Measurements from ENCODE around the gene IFTAP.

IFTAP gene

DNA sequence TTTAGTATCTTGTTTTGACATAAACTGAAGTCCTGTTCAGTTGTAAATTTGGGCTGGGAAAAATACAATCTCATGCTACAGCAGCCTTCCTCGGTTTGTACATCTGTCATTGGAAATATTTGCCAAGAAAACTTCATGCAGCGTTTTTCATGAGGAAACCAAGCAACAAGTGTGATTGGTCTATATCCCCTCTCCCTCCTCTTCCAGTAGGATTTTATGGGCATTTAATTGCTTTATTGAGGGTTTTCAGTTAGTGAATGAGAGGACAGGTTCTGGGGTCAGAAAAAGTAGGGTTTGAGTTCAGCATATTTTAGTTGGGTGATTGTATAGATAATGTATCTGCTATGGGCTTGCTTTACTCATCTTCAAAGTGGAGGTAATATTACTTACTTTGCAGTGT, 93.8 kb downstream of the IFTAP start:
- H3K9ac ChIP-seq (ENCODE audit: low read depth in 1 of 2, low read length in 2 of 2) = no peak overlapping the region
- peaks cover 0 to 3% of the 10 kb centered on the region in 2 donors for H3K4me1 ChIP-seq (ENCODE audit: control insufficient read depth in 2 of 2, insufficient read depth in 2 of 2, low read length in 2 of 2)
- H3K4me3 ChIP-seq (ENCODE audit: low read length in 2 of 2) = no peak overlapping the region
- no peaks in the 10 kb centered on the region for H3K9me3 ChIP-seq (ENCODE audit: control insufficient read depth in 2 of 2, low read length in 2 of 2)
- no peaks in the 10 kb centered on the region for H3K27me3 ChIP-seq (ENCODE audit: control insufficient read depth in 2 of 2, insufficient read depth in 2 of 2, low read length in 2 of 2)
- H3K36me3 ChIP-seq (ENCODE audit: control insufficient read depth in 2 of 2, insufficient read depth in 2 of 2, low read length in 2 of 2) = no peaks in the 10 kb centered on the region
- no peak overlapping the region for H3K27ac ChIP-seq (ENCODE audit: low read depth in 2 of 2, low read length in 2 of 2)

DNA sequence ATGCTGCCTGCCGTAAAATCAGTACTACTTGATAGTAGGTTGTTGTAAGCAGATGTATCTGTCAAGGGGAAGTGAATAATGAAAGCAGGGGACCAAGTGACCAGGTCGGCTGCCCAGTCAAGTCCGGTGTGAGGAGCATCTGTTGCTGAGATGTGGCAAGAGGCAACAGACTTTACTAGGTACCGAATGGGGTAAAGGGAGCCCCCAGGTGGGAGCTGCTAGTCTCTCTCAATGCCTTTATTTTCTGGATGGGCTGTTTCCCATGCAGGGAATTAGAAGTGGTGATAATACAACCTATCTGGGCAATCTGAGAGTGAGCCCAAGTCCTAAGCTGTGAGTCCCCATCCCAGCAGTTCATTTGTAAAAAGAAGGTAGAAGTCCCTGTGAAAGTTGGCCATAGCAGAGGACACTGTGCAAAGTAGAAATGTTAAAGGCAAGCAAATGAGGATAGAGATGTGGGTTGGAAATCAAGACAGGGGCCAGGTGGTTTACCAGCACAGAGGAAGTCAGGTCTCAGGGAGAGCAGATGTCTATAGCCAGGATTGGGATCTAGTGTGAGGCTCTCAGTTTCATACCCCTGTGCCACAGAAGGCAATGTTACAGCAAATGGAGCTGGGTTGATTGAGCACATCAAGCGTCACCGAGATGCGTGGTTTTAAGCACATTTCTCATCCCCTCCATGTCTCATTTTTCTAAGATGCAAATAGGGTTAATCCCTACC, 94.4 kb downstream of the IFTAP start:
- peaks cover 0 to 3% of the 10 kb centered on the region in 2 donors for H3K4me1 ChIP-seq (ENCODE audit: control insufficient read depth in 2 of 2, insufficient read depth in 2 of 2, low read length in 2 of 2)
- H3K9me3 ChIP-seq (ENCODE audit: control insufficient read depth in 2 of 2, low read length in 2 of 2) = no peaks in the 10 kb centered on the region
- H3K27me3 ChIP-seq (ENCODE audit: control insufficient read depth in 2 of 2, insufficient read depth in 2 of 2, low read length in 2 of 2) = no peaks in the 10 kb centered on the region
- no peak overlapping the region for H3K4me3 ChIP-seq (ENCODE audit: low read length in 2 of 2)
- no peak overlapping the region for H3K27ac ChIP-seq (ENCODE audit: low read depth in 2 of 2, low read length in 2 of 2)
- H3K9ac ChIP-seq (ENCODE audit: low read depth in 1 of 2, low read length in 2 of 2) = no peak overlapping the region
- no peaks in the 10 kb centered on the region for H3K36me3 ChIP-seq (ENCODE audit: control insufficient read depth in 2 of 2, insufficient read depth in 2 of 2, low read length in 2 of 2)

GRCh38 chr11:36689442-36689841, 95.1 kb downstream of the IFTAP start:
- no peaks in the 10 kb centered on the region for H3K36me3 ChIP-seq (ENCODE audit: control insufficient read depth in 2 of 2, insufficient read depth in 2 of 2, low read length in 2 of 2)
- peaks cover 0 to 3% of the 10 kb centered on the region in 2 donors for H3K4me1 ChIP-seq (ENCODE audit: control insufficient read depth in 2 of 2, insufficient read depth in 2 of 2, low read length in 2 of 2)
- H3K9ac ChIP-seq (ENCODE audit: low read depth in 1 of 2, low read length in 2 of 2) = no peak overlapping the region
- H3K9me3 ChIP-seq (ENCODE audit: control insufficient read depth in 2 of 2, low read length in 2 of 2) = no peaks in the 10 kb centered on the region
- no peak overlapping the region for H3K27ac ChIP-seq (ENCODE audit: low read depth in 2 of 2, low read length in 2 of 2)
- H3K27me3 ChIP-seq (ENCODE audit: control insufficient read depth in 2 of 2, insufficient read depth in 2 of 2, low read length in 2 of 2) = no peaks in the 10 kb centered on the region
- H3K4me3 ChIP-seq (ENCODE audit: low read length in 2 of 2) = no peak overlapping the region

DNA sequence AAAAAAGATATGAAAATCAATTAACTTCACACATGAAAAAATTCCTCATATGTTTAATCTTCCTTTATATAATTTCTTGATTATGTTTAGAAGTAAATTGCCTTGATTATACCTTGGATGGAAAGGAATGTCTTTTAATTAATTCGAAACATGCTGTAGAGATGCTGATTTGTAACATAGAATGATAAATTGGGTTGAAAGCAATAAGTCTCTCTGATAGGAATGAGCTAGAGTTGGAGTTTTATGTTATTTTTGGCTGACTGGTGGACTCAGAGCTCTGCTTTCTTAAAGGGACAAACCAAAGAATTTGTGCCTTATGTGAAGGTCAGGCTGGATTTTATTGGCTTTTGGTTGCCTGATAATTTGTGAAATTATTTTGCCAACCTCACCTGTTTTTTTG, 98.4 kb downstream of the IFTAP start:
- no peaks in the 10 kb centered on the region for H3K36me3 ChIP-seq (ENCODE audit: control insufficient read depth in 2 of 2, insufficient read depth in 2 of 2, low read length in 2 of 2)
- H3K4me1 ChIP-seq (ENCODE audit: control insufficient read depth in 2 of 2, insufficient read depth in 2 of 2, low read length in 2 of 2) = peaks cover 0 to 2% of the 10 kb centered on the region in 2 donors
- no peak overlapping the region for H3K9ac ChIP-seq (ENCODE audit: low read depth in 1 of 2, low read length in 2 of 2)
- no peaks in the 10 kb centered on the region for H3K27me3 ChIP-seq (ENCODE audit: control insufficient read depth in 2 of 2, insufficient read depth in 2 of 2, low read length in 2 of 2)
- H3K27ac ChIP-seq (ENCODE audit: low read depth in 2 of 2, low read length in 2 of 2) = no peak overlapping the region
- H3K4me3 ChIP-seq (ENCODE audit: low read length in 2 of 2) = no peak overlapping the region
- no peaks in the 10 kb centered on the region for H3K9me3 ChIP-seq (ENCODE audit: control insufficient read depth in 2 of 2, low read length in 2 of 2)

- no peak overlapping the region for H3K4me3 ChIP-seq (ENCODE audit: low read length in 2 of 2)
- no peaks in the 10 kb centered on the region for H3K36me3 ChIP-seq (ENCODE audit: control insufficient read depth in 2 of 2, insufficient read depth in 2 of 2, low read length in 2 of 2)
- no peaks in the 10 kb centered on the region for H3K27me3 ChIP-seq (ENCODE audit: control insufficient read depth in 2 of 2, insufficient read depth in 2 of 2, low read length in 2 of 2)
- H3K4me1 ChIP-seq (ENCODE audit: control insufficient read depth in 2 of 2, insufficient read depth in 2 of 2, low read length in 2 of 2) = no peaks in the 10 kb centered on the region
- no peaks in the 10 kb centered on the region for H3K9me3 ChIP-seq (ENCODE audit: control insufficient read depth in 2 of 2, low read length in 2 of 2)
- no peak overlapping the region for H3K9ac ChIP-seq (ENCODE audit: low read depth in 1 of 2, low read length in 2 of 2)
- no peak overlapping the region for H3K27ac ChIP-seq (ENCODE audit: low read depth in 2 of 2, low read length in 2 of 2)
These were observed 99.0 kb downstream of the IFTAP start for GRCh38 chr11:36693139-36693843.

- Histone ChIP-seq H3K27me3 (ENCODE audit: control insufficient read depth in 2 of 2, insufficient read depth in 2 of 2, low read length in 2 of 2) (no peaks in the 10 kb centered on the region), H3K36me3 (ENCODE audit: control insufficient read depth in 2 of 2, insufficient read depth in 2 of 2, low read length in 2 of 2) (no peaks in the 10 kb centered on the region), H3K4me1 (ENCODE audit: control insufficient read depth in 2 of 2, insufficient read depth in 2 of 2, low read length in 2 of 2) (no peaks in the 10 kb centered on the region), H3K9me3 (ENCODE audit: control insufficient read depth in 2 of 2, low read length in 2 of 2) (no peaks in the 10 kb centered on the region), H3K4me3 (ENCODE audit: low read length in 2 of 2) (no peak overlapping the region), H3K27ac (ENCODE audit: low read depth in 2 of 2, low read length in 2 of 2) (no peak overlapping the region), H3K9ac (ENCODE audit: low read depth in 1 of 2, low read length in 2 of 2) (no peak overlapping the region)
These were observed 100.8 kb downstream of the IFTAP start for GRCh38 chr11:36695111-36695510.

GRCh38 chr11:36695571-36695970, 101.3 kb downstream of the IFTAP start:
- no peaks in the 10 kb centered on the region for H3K9me3 ChIP-seq (ENCODE audit: control insufficient read depth in 2 of 2, low read length in 2 of 2)
- H3K27ac ChIP-seq (ENCODE audit: low read depth in 2 of 2, low read length in 2 of 2) = no peak overlapping the region

GRCh38 chr11:36696550-36696949, 102.2 kb downstream of the IFTAP start:
- no peak overlapping the region for H3K27ac ChIP-seq (ENCODE audit: low read depth in 2 of 2, low read length in 2 of 2)

More at GRCh38 chr11:36695571-36695970, 101.3 kb downstream of the IFTAP start:
- Histone ChIP-seq H3K4me1 (ENCODE audit: control insufficient read depth in 2 of 2, insufficient read depth in 2 of 2, low read length in 2 of 2) (no peaks in the 10 kb centered on the region), H3K4me3 (ENCODE audit: low read length in 2 of 2) (no peak overlapping the region), H3K9ac (ENCODE audit: low read depth in 1 of 2, low read length in 2 of 2) (no peak overlapping the region), H3K27me3 (ENCODE audit: control insufficient read depth in 2 of 2, insufficient read depth in 2 of 2, low read length in 2 of 2) (peaks cover 0 to 4% of the 10 kb centered on the region in 2 donors), H3K36me3 (ENCODE audit: control insufficient read depth in 2 of 2, insufficient read depth in 2 of 2, low read length in 2 of 2) (no peaks in the 10 kb centered on the region)

DNA sequence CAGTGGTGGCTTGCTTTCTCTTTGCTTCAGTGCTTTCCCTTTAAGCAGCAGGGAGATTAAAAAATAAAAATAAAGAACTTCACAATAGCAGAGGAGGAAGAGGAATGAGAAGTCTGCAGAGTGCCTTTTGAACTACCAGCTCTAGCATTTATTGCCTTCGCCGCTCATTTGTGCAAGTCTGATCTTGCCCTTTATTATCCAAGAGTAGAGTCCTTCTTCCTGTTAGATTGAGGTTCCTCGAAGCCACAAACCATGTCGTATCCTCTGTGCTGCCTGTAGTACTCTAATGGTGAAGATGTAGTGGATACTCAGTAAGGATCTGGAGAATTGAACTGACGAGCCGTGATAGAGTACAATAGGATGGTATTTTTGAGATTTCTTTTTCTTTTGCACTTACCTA, 105.0 kb downstream of the IFTAP start:
- no peaks in the 10 kb centered on the region for H3K9me3 ChIP-seq (ENCODE audit: control insufficient read depth in 2 of 2, low read length in 2 of 2)

More at GRCh38 chr11:36696550-36696949, 102.2 kb downstream of the IFTAP start:
- Histone ChIP-seq H3K9ac (ENCODE audit: low read depth in 1 of 2, low read length in 2 of 2) (no peak overlapping the region), H3K27me3 (ENCODE audit: control insufficient read depth in 2 of 2, insufficient read depth in 2 of 2, low read length in 2 of 2) (peaks cover 0 to 4% of the 10 kb centered on the region in 2 donors), H3K36me3 (ENCODE audit: control insufficient read depth in 2 of 2, insufficient read depth in 2 of 2, low read length in 2 of 2) (no peaks in the 10 kb centered on the region), H3K4me1 (ENCODE audit: control insufficient read depth in 2 of 2, insufficient read depth in 2 of 2, low read length in 2 of 2) (no peaks in the 10 kb centered on the region), H3K9me3 (ENCODE audit: control insufficient read depth in 2 of 2, low read length in 2 of 2) (no peaks in the 10 kb centered on the region), H3K4me3 (ENCODE audit: low read length in 2 of 2) (no peak overlapping the region)

GRCh38 chr11:36700246-36700645, 105.9 kb downstream of the IFTAP start:
- no peaks in the 10 kb centered on the region for H3K4me1 ChIP-seq (ENCODE audit: control insufficient read depth in 2 of 2, insufficient read depth in 2 of 2, low read length in 2 of 2)
- H3K27me3 ChIP-seq (ENCODE audit: control insufficient read depth in 2 of 2, insufficient read depth in 2 of 2, low read length in 2 of 2) = peaks cover 0 to 4% of the 10 kb centered on the region in 2 donors
- no peak overlapping the region for H3K4me3 ChIP-seq (ENCODE audit: low read length in 2 of 2)
- no peaks in the 10 kb centered on the region for H3K9me3 ChIP-seq (ENCODE audit: control insufficient read depth in 2 of 2, low read length in 2 of 2)
- no peak overlapping the region for H3K27ac ChIP-seq (ENCODE audit: low read depth in 2 of 2, low read length in 2 of 2)
- H3K9ac ChIP-seq (ENCODE audit: low read depth in 1 of 2, low read length in 2 of 2) = no peak overlapping the region
- no peaks in the 10 kb centered on the region for H3K36me3 ChIP-seq (ENCODE audit: control insufficient read depth in 2 of 2, insufficient read depth in 2 of 2, low read length in 2 of 2)

More for the DNA sequence above, 105.0 kb downstream of the IFTAP start:
- H3K36me3 ChIP-seq (ENCODE audit: control insufficient read depth in 2 of 2, insufficient read depth in 2 of 2, low read length in 2 of 2) = no peaks in the 10 kb centered on the region
- peaks cover 0 to 4% of the 10 kb centered on the region in 2 donors for H3K27me3 ChIP-seq (ENCODE audit: control insufficient read depth in 2 of 2, insufficient read depth in 2 of 2, low read length in 2 of 2)
- H3K9ac ChIP-seq (ENCODE audit: low read depth in 1 of 2, low read length in 2 of 2) = no peak overlapping the region
- H3K27ac ChIP-seq (ENCODE audit: low read depth in 2 of 2, low read length in 2 of 2) = no peak overlapping the region
- H3K4me3 ChIP-seq (ENCODE audit: low read length in 2 of 2) = no peak overlapping the region
- H3K4me1 ChIP-seq (ENCODE audit: control insufficient read depth in 2 of 2, insufficient read depth in 2 of 2, low read length in 2 of 2) = no peaks in the 10 kb centered on the region
